Measurements from ENCODE around the gene ATP1B3. TPM values are rescaled to one million over a fixed set of nuclear protein-coding genes. Genes with fewer than 3 reads are reported as not detected.

Gene ATP1B3
- total and polyA plus RNA-seq, 2 experiments from 2014 or later: 123 to 316 TPM

DNA sequence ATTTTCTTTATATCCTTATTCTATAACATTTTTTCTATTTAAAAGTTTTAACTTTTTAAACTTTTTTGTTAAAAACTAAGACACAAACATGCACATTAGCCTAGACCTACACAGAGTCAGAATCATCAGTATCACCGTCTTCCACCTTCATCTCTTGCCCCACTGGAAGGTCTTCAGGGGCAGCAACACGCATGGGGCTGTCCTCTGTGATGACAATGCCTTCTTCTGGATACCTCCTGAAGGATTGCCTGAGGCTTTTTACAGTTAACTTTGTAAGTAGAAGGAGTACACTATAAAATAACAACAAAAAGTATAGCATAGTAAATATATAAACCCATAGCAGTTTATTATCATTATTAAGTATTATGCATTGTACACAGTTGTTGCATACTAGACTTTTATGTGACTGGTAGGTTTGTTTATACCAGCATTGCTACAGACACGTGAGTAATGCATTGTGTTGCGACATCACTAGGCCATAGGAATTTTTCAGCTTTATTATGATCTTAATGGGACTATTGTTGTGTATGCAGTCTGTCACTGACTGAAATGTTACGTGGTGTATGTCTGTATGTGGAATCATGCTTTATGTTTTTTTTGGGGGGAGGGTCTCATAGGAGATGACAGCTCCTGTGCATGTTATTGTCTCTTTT lies 18.2 kb downstream of the ATP1B3 start:
- DNase-seq (ENCODE audit: low spot score): peak; percentile 20
- H3K79me2 ChIP-seq: peaks cover 87% of the 10 kb centered on the region
- TF ChIP-seq, protein P1, sequence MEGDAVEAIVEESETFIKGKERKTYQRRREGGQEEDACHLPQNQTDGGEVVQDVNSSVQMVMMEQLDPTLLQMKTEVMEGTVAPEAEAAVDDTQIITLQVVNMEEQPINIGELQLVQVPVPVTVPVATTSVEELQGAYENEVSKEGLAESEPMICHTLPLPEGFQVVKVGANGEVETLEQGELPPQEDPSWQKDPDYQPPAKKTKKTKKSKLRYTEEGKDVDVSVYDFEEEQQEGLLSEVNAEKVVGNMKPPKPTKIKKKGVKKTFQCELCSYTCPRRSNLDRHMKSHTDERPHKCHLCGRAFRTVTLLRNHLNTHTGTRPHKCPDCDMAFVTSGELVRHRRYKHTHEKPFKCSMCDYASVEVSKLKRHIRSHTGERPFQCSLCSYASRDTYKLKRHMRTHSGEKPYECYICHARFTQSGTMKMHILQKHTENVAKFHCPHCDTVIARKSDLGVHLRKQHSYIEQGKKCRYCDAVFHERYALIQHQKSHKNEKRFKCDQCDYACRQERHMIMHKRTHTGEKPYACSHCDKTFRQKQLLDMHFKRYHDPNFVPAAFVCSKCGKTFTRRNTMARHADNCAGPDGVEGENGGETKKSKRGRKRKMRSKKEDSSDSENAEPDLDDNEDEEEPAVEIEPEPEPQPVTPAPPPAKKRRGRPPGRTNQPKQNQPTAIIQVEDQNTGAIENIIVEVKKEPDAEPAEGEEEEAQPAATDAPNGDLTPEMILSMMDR (IDR thresholded peaks at IDR 0.05; ENCODE audit: poor library complexity): no peak
- TF ChIP-seq EZH2 (IDR thresholded peaks at IDR 0.05; ENCODE audit: borderline replicate concordance): no peak
- TF ChIP-seq EZH2phosphoT487 (IDR thresholded peaks at IDR 0.05; ENCODE audit: low read depth, severe bottlenecking, unreplicated experiment): no peak
- H2AFZ ChIP-seq: no peak overlapping the region
- H3K9me2 ChIP-seq (replicated peaks; ENCODE audit: insufficient read depth): no peaks in the 10 kb centered on the region
- H3K4me3 ChIP-seq: no peak overlapping the region
- 72% methylated on average over 5 of the region's 5 CpGs for WGBS (ENCODE audit: low lambda C conversion rate, missing lambda C conversion rate)
- H4K20me1 ChIP-seq (ENCODE audit: insufficient read depth, poor library complexity, severe bottlenecking): peaks cover 6% of the 10 kb centered on the region
- H3K27me3 ChIP-seq: no peaks in the 10 kb centered on the region
- no peak overlapping the region for H3K27ac ChIP-seq
- no peaks in the 10 kb centered on the region for H3K36me3 ChIP-seq (replicated peaks; ENCODE audit: insufficient read depth, low read depth)
- H3K9me3 ChIP-seq (ENCODE audit: low read depth): no peaks in the 10 kb centered on the region
- no peak overlapping the region for H3K4me2 ChIP-seq
- H3K4me1 ChIP-seq (ENCODE audit: insufficient read depth): no peaks in the 10 kb centered on the region

DNA sequence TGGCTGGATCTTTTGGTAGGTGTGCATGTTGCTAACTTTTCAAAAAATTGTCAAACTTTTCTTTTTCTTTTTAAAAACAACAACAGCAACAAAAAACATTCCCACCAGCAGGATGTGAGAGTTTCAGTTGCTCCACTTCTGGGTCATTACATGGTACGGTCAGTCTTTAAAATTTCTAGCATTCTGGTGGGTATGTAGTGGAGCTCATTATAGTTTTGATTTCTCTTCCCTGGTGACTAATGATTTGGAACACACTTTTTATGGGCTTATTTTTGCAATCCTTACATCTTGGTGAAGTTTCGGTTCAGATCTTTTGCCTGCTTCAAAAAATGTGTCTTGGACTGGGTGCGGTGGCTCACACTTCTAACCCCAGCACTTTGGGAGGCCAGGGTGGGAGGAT lies 19.3 kb downstream of the ATP1B3 start:
- H3K36me3 ChIP-seq (replicated peaks; ENCODE audit: insufficient read depth, low read depth): no peaks in the 10 kb centered on the region
- no peaks in the 10 kb centered on the region for H3K4me1 ChIP-seq (ENCODE audit: insufficient read depth)
- TF ChIP-seq, protein P1 (IDR thresholded peaks at IDR 0.05; ENCODE audit: poor library complexity): no peak
- TF ChIP-seq EZH2 (IDR thresholded peaks at IDR 0.05; ENCODE audit: borderline replicate concordance) (no peak), EZH2phosphoT487 (IDR thresholded peaks at IDR 0.05; ENCODE audit: low read depth, severe bottlenecking, unreplicated experiment) (no peak)
- no peak overlapping the region for H3K4me3 ChIP-seq
- no peak overlapping the region for H2AFZ ChIP-seq
- H4K20me1 ChIP-seq (ENCODE audit: insufficient read depth, poor library complexity, severe bottlenecking): peaks cover 6% of the 10 kb centered on the region
- H3K9me2 ChIP-seq (replicated peaks; ENCODE audit: insufficient read depth): no peaks in the 10 kb centered on the region
- H3K79me2 ChIP-seq: peaks cover 88% of the 10 kb centered on the region
- H3K27ac ChIP-seq: no peak overlapping the region
- no peaks in the 10 kb centered on the region for H3K27me3 ChIP-seq
- 100% methylated on average over 3 of the region's 3 CpGs for WGBS (ENCODE audit: low lambda C conversion rate, missing lambda C conversion rate)
- no peak overlapping the region for H3K4me2 ChIP-seq
- H3K9me3 ChIP-seq (ENCODE audit: low read depth): no peaks in the 10 kb centered on the region
- no peak for DNase-seq (ENCODE audit: low spot score)

DNA sequence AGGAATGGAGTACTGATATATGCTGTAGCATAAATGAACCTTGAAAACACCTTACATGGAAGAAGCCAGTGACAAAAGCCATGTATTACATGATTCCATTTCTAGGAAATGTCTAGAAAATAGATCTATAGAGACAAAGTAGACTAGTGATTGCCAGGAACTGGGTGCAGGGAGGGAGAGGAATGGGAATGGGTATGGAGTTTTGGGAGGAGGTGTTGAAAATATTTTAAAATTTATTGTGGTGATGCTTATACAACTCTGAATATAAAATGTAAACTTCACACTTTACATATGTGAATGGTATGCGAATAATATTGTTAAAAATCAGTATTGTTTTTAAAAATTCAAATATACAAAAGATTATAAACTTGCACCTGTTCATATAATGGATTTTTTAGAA lies 22.5 kb downstream of the ATP1B3 start:
- no peaks in the 10 kb centered on the region for H3K27me3 ChIP-seq
- no peak for DNase-seq (ENCODE audit: low spot score)
- no peak overlapping the region for H3K4me3 ChIP-seq
- no peaks in the 10 kb centered on the region for H3K36me3 ChIP-seq (replicated peaks; ENCODE audit: insufficient read depth, low read depth)
- no peaks in the 10 kb centered on the region for H3K4me1 ChIP-seq (ENCODE audit: insufficient read depth)
- no peaks in the 10 kb centered on the region for H3K9me3 ChIP-seq (ENCODE audit: low read depth)
- peaks cover 3% of the 10 kb centered on the region for H4K20me1 ChIP-seq (ENCODE audit: insufficient read depth, poor library complexity, severe bottlenecking)
- TF ChIP-seq, protein P1 (IDR thresholded peaks at IDR 0.05; ENCODE audit: poor library complexity): no peak
- TF ChIP-seq EZH2 (IDR thresholded peaks at IDR 0.05; ENCODE audit: borderline replicate concordance): no peak
- no peak for TF ChIP-seq EZH2phosphoT487 (IDR thresholded peaks at IDR 0.05; ENCODE audit: low read depth, severe bottlenecking, unreplicated experiment)
- H3K9me2 ChIP-seq (replicated peaks; ENCODE audit: insufficient read depth): no peaks in the 10 kb centered on the region
- 70% methylated on average over 1 of the region's 1 CpG for WGBS (ENCODE audit: low lambda C conversion rate, missing lambda C conversion rate)
- H3K79me2 ChIP-seq: peaks cover 77% of the 10 kb centered on the region
- H3K4me2 ChIP-seq: no peak overlapping the region
- no peak overlapping the region for H2AFZ ChIP-seq
- no peak overlapping the region for H3K27ac ChIP-seq

Data from hepatocyte (in vitro differentiated cells).